ENCODE results near the gene KCNH5.

DNA sequence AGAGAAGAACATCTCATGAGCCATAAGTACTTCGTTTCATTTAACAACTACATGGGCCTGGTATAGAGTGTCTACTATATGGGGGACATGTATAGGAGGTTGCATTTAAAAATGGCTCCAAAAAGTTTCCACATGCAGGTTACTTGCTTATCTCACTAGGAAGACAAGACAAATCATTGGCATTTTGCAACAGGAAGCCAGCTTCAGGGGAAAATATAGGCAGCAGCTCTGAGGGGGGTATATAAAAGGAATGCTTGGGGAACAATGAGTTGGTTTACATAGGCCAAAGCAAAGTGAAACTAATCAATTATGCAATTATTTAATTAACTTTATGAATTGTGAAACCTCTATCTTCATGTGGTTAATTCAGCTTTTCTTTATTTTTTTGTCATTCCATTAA, 225.3 kb downstream of the KCNH5 start:
- TF ChIP-seq CTCF (IDR thresholded peaks at IDR 0.05), result no peak
- TF ChIP-seq EP300 (IDR thresholded peaks at IDR 0.05; ENCODE audit: low read depth), result no peak
